ENCODE results near the gene KYNU. TPM values are rescaled to one million over a fixed set of nuclear protein-coding genes. Genes with fewer than 3 reads are reported as not detected.

KYNU gene
- total RNA-seq, 1 donor from 2014 or later = 0.26 TPM

DNA sequence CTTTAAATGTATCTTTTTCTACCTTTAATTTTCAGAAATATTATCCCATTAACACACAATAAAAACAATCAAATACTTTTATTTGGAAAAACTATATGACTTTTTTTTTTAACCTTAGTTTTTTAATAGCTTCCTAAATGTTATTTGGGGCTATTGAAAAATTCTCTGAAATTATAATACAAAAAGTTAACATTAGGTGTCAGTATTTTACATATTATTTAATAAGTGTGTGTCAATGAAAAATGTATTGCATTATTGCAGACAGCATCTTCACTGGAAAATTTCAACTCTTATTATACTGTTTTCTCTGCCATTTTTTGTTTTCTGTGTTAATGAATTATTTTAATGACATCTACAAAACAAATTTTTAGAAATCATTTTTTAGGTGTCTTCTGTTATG lies 200.6 kb downstream of the KYNU start:
- DNase-seq (ENCODE audit: low read depth, low spot score) = no peak
- TF ChIP-seq, protein P1, sequence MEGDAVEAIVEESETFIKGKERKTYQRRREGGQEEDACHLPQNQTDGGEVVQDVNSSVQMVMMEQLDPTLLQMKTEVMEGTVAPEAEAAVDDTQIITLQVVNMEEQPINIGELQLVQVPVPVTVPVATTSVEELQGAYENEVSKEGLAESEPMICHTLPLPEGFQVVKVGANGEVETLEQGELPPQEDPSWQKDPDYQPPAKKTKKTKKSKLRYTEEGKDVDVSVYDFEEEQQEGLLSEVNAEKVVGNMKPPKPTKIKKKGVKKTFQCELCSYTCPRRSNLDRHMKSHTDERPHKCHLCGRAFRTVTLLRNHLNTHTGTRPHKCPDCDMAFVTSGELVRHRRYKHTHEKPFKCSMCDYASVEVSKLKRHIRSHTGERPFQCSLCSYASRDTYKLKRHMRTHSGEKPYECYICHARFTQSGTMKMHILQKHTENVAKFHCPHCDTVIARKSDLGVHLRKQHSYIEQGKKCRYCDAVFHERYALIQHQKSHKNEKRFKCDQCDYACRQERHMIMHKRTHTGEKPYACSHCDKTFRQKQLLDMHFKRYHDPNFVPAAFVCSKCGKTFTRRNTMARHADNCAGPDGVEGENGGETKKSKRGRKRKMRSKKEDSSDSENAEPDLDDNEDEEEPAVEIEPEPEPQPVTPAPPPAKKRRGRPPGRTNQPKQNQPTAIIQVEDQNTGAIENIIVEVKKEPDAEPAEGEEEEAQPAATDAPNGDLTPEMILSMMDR (conservative IDR thresholded peaks at IDR 0.05) = no peak
- Mint-ChIP-seq H3K27ac (ENCODE audit: unreplicated experiment) (no peak overlapping the region), H3K36me3 (ENCODE audit: low read depth) (peaks cover 2% of the 10 kb centered on the region), H3K4me1 (no peaks in the 10 kb centered on the region), H3K27me3 (ENCODE audit: low read depth) (no peaks in the 10 kb centered on the region), H3K9me3 (peaks cover 3% of the 10 kb centered on the region), H3K4me3 (no peak overlapping the region)

DNA sequence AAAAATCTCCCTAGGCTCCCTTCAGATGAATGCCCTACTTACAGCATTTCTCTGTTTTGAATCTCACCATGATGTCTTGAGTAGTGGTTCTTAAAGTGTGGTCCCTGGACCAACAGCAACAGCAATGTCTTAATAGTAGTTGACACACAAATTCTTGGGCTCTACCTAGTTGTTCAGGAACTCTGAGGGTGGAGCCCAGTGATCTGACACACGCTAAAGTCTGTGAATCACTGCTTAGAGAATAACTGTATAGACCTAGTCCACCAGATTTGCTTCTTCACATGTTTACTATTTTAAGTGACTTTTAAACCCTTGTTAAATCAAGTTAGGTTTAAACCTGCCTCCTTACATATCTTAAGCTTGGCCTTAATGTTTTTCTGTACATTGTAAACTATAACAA lies 204.2 kb downstream of the KYNU start:
- peaks cover under 1% of the 10 kb centered on the region for H3K36me3 Mint-ChIP-seq (ENCODE audit: low read depth)
- TF ChIP-seq, protein P1 (conservative IDR thresholded peaks at IDR 0.05) = no peak
- H3K9me3 Mint-ChIP-seq = peaks cover under 1% of the 10 kb centered on the region
- DNase-seq (ENCODE audit: low read depth, low spot score) = no peak
- H3K4me1 Mint-ChIP-seq = no peaks in the 10 kb centered on the region
- H3K27me3 Mint-ChIP-seq (ENCODE audit: low read depth) = no peaks in the 10 kb centered on the region
- no peak overlapping the region for H3K4me3 Mint-ChIP-seq
- H3K27ac Mint-ChIP-seq (ENCODE audit: unreplicated experiment) = no peak overlapping the region

DNA sequence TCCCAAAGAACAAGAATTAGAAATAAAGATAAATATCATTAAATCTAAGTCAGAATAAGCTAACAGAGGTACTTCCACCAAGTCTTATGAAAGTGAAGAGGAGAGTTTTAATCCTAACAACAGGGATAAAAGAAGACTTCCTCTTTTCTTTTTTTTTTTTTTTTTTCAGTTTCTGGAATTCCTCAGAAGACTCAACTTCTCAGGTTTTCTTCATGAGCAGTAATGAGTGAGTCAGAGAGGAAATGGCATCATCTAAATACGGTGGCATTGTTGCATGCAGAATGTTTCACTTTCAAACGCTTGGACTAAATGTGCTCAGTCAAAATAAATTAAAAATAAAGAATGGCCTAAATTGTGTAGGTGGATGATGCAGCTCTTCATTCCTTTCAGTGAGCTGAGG lies 206.2 kb downstream of the KYNU start:
- DNase-seq (ENCODE audit: low read depth, low spot score) = no peak
- Mint-ChIP-seq H3K9me3 (no peaks in the 10 kb centered on the region), H3K27ac (ENCODE audit: unreplicated experiment) (no peak overlapping the region), H3K4me3 (no peak overlapping the region), H3K4me1 (no peaks in the 10 kb centered on the region), H3K36me3 (ENCODE audit: low read depth) (no peaks in the 10 kb centered on the region), H3K27me3 (ENCODE audit: low read depth) (no peaks in the 10 kb centered on the region)
- TF ChIP-seq, protein P1 (conservative IDR thresholded peaks at IDR 0.05) = no peak

DNA sequence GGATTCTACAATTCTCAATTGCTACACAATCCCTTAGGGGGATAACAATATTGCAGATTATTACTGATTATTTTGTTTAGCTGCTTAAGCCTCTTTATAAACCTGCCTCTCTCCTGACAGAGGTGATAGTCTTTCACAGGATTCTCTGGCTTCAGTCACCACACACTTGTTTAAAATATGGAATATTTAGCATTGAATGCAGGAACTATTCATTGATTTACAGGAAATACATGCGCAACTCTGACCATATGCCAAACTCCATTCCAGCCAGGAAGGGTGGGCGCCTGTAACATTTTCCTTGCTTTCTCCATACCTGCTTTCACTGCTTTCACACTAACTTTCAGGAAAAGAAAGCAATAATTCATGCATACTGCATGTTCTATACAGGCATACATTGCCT lies 207.0 kb downstream of the KYNU start:
- H3K9me3 Mint-ChIP-seq = no peaks in the 10 kb centered on the region
- no peak overlapping the region for H3K27ac Mint-ChIP-seq (ENCODE audit: unreplicated experiment)
- H3K4me1 Mint-ChIP-seq = no peaks in the 10 kb centered on the region
- no peak for DNase-seq (ENCODE audit: low read depth, low spot score)
- no peaks in the 10 kb centered on the region for H3K27me3 Mint-ChIP-seq (ENCODE audit: low read depth)
- TF ChIP-seq, protein P1 (conservative IDR thresholded peaks at IDR 0.05) = no peak
- no peaks in the 10 kb centered on the region for H3K36me3 Mint-ChIP-seq (ENCODE audit: low read depth)
- H3K4me3 Mint-ChIP-seq = no peak overlapping the region

DNA sequence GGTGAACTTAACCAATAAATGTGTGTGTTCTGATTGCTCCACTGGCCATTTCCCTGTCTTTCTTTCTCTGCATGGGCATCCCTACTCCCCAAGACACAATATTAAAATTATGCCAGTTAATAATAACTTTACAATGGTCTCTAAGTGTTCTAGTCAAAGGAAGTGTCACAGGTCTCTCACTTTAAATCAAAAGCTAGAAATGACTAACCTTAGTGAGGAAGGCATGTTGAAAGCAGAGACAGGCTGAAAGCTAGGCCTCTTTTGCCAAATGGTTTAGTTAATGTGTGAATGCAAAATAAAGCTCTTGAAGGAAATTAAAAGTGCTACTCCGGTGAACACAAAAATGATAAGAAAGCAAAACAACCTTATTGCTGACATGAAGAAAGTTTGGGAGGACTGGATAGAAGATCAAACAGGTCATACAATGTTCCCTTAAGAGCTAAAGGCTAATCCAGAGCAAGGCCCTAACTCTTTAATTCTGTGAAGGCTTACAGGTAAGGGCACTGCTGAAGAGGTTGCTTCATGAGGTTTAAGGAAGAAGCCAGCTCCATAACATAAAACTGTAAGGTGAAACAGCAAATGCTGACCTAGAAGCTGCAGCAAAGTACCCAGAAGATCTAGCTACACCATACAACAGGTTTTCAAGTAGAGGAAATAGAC lies 207.8 kb downstream of the KYNU start:
- TF ChIP-seq, protein P1 (conservative IDR thresholded peaks at IDR 0.05) = no peak
- H3K4me1 Mint-ChIP-seq = no peaks in the 10 kb centered on the region
- no peaks in the 10 kb centered on the region for H3K27me3 Mint-ChIP-seq (ENCODE audit: low read depth)
- no peak for DNase-seq (ENCODE audit: low read depth, low spot score)
- no peaks in the 10 kb centered on the region for H3K36me3 Mint-ChIP-seq (ENCODE audit: low read depth)
- no peaks in the 10 kb centered on the region for H3K9me3 Mint-ChIP-seq
- no peak overlapping the region for H3K4me3 Mint-ChIP-seq
- no peak overlapping the region for H3K27ac Mint-ChIP-seq (ENCODE audit: unreplicated experiment)

All from neural crest cell (in vitro differentiated cells).